HepG2 (cell line): ENCODE results near the gene SYS1. TPM values are rescaled to one million over a fixed set of nuclear protein-coding genes. Genes with fewer than 3 reads are reported as not detected.

Source experiments
- FOXK2 ChIP-seq: fragments of 450-650 bp; IDR thresholded peaks from 2 replicates; pipeline ENCODE4 v1.6.1; 2016
- KDM5B ChIP-seq: sonication (generic); formaldehyde crosslinking; IDR thresholded peaks from 2 replicates; pipeline ENCODE4 v1.4.0; 2020; ENCODE audit warnings: missing genetic modification reagents, mild to moderate bottlenecking, borderline replicate concordance
- LCORL ChIP-seq, 2 experiments: fragments of 450-650 bp in 1 of 2; sonication (generic) in 1 of 2; formaldehyde crosslinking in 1 of 2; IDR thresholded peaks; 2 replicates each; pipeline versions ENCODE4 v1.5.0 to v1.6.1; 2017 to 2020; ENCODE audit warnings: antibody characterized with exemption in 1 of 2, missing genetic modification reagents in 1 of 2
- MEF2D ChIP-seq: sonication (generic); formaldehyde crosslinking; IDR thresholded peaks from 2 replicates; pipeline ENCODE4 v1.5.1; 2020; ENCODE audit warnings: mild to moderate bottlenecking, missing genetic modification reagents
- PLSCR1 ChIP-seq: sonication (generic); formaldehyde crosslinking; IDR thresholded peaks from 2 replicates; pipeline ENCODE4 v1.5.0; 2020; ENCODE audit warnings: missing genetic modification reagents, mild to moderate bottlenecking, borderline replicate concordance
- RARG ChIP-seq: sonication (generic); formaldehyde crosslinking; IDR thresholded peaks from 2 replicates; pipeline ENCODE4 v1.4.0; 2020; ENCODE audit warnings: low read depth, mild to moderate bottlenecking, missing genetic modification reagents
- RXRB ChIP-seq: IDR thresholded peaks from 2 replicates; pipeline ENCODE4 v1.6.1; 2016; ENCODE audit warnings: borderline replicate concordance, missing genetic modification reagents, missing compliant biosample characterization
- TOE1 ChIP-seq: sonication (generic); formaldehyde crosslinking; IDR thresholded peaks from 2 replicates; pipeline ENCODE4 v1.4.0; 2020; ENCODE audit warnings: mild to moderate bottlenecking, missing genetic modification reagents
- ZBTB21 ChIP-seq: sonication (generic); formaldehyde crosslinking; IDR thresholded peaks from 2 replicates; pipeline ENCODE4 v1.4.0; 2020; ENCODE audit warnings: missing genetic modification reagents
- ZFP1 ChIP-seq: IDR thresholded peaks from 2 replicates; pipeline ENCODE4 v1.6.1; 2016
- ZKSCAN1 ChIP-seq: fragments of 150-350 bp; IDR thresholded peaks from 2 replicates; pipeline ENCODE4 v1.6.1; 2014; ENCODE audit warnings: low read length
- ZNF12 ChIP-seq: sonication (generic); formaldehyde crosslinking; IDR thresholded peaks from 2 replicates; pipeline ENCODE4 v1.5.0; 2020; ENCODE audit warnings: missing genetic modification reagents
- ZNF160 ChIP-seq: sonication (generic); formaldehyde crosslinking; IDR thresholded peaks from 2 replicates; pipeline ENCODE4 v1.8.0; 2022; ENCODE audit warnings: mild to moderate bottlenecking, inconsistent platforms, missing genetic modification reagents
- ZNF256 ChIP-seq: sonication (generic); formaldehyde crosslinking; conservative IDR thresholded peaks from 2 replicates; pipeline ENCODE4 v1.4.0; 2020; ENCODE audit warnings: missing genetic modification reagents
- ZNF281 ChIP-seq: sonication (generic); formaldehyde crosslinking; IDR thresholded peaks from 2 replicates; pipeline ENCODE4 v1.4.0; 2020; ENCODE audit warnings: missing genetic modification reagents, borderline replicate concordance
- ZNF337 ChIP-seq: sonication (generic); formaldehyde crosslinking; IDR thresholded peaks from 2 replicates; pipeline ENCODE4 v1.5.1; 2020; ENCODE audit warnings: missing genetic modification reagents, low read depth, mild to moderate bottlenecking, borderline replicate concordance
- ZNF556 ChIP-seq: sonication (generic); formaldehyde crosslinking; IDR thresholded peaks from 2 replicates; pipeline ENCODE4 v1.4.0; 2020; ENCODE audit warnings: mild to moderate bottlenecking, missing genetic modification reagents, borderline replicate concordance
- ZNF746 ChIP-seq: sonication (generic); formaldehyde crosslinking; IDR thresholded peaks from 2 replicates; pipeline ENCODE4 v1.8.0; 2022; ENCODE audit warnings: mild to moderate bottlenecking, missing genetic modification reagents
- ZSCAN5A ChIP-seq: sonication (generic); formaldehyde crosslinking; IDR thresholded peaks from 2 replicates; pipeline ENCODE4 v1.8.0; 2022; ENCODE audit warnings: mild to moderate bottlenecking, missing genetic modification reagents, borderline replicate concordance
- polyA plus RNA-seq, 8 experiments: library from polyadenylated mRNA; depleted of rRNA in 3 of 8; stranded (reverse) in 7 of 8; unstranded in 1 of 8; fragments of >200 nt; fragmentation: Illumina TruSeq in 4 of 8; extraction: Trizol in 4 of 8; gene quantifications; 2 replicates each; pipeline versions ENCODE4 v1.2.1 to v1.2.3, GENCODE V29; 2011 to 2016; ENCODE audit warnings: low read depth in 4 of 8, missing spikeins in 1 of 8, mixed read lengths in 1 of 8; ENCODE audit not compliant: insufficient read depth in 1 of 8
- total RNA-seq, 5 experiments: library from RNA; depleted of rRNA; stranded (reverse); fragments of >200 nt; fragmentation: Illumina TruSeq; extraction: Trizol; gene quantifications; 2 replicates each; pipeline ENCODE4 v1.2.3, GENCODE V29; 2016; ENCODE audit warnings: low read depth in 1 of 5

The SYS1 gene
- total and polyA plus RNA-seq, 2 of the 13 experiments (the other 11 are each of a cell fraction or from before 2014, with no cell fraction given) = 38.3 to 65.6 TPM

- TF ChIP-seq KDM5B (CRISPR knock-in tag) = peak; percentile 99; the same call in 1 of the 2 replicates
- peak; percentile 81 for TF ChIP-seq FOXK2
- TF ChIP-seq ZNF12 (CRISPR knock-in tag) = peak; percentile 38
- peak; percentile 94; the same call in 1 of the 2 replicates for TF ChIP-seq RARG (CRISPR knock-in tag)
- no peak for TF ChIP-seq LCORL (IDR thresholded peaks at IDR 0.05)
- peak; percentile 99 for TF ChIP-seq LCORL (CRISPR knock-in tag; IDR thresholded peaks at IDR 0.05)
- TF ChIP-seq ZSCAN5A (CRISPR knock-in tag) = peak; percentile 68; the same call in 1 of the 2 replicates
- peak; percentile 74 for TF ChIP-seq ZBTB21 (CRISPR knock-in tag)
- TF ChIP-seq PLSCR1 = no peak
- no peak for TF ChIP-seq TOE1 (CRISPR knock-in tag)
- peak; percentile 86 for TF ChIP-seq RXRB
- TF ChIP-seq ZFP1 (CRISPR knock-in tag) = peak; percentile 82
- TF ChIP-seq MEF2D (CRISPR knock-in tag) = peak; percentile 96
- TF ChIP-seq ZNF556 = peak; percentile 99
- TF ChIP-seq ZNF281 (CRISPR knock-in tag) = peak; percentile 66; the same call in 1 of the 2 replicates
- TF ChIP-seq ZNF746 (CRISPR knock-in tag) = peak; percentile 92
- peak; percentile 75 for TF ChIP-seq ZNF160 (CRISPR knock-in tag)
- TF ChIP-seq ZNF337 (CRISPR knock-in tag) = peak; percentile 87
- no peak; the same call in 1 of the 2 replicates for TF ChIP-seq ZKSCAN1
- 0 out of 2 replicates have a peak, but pooled peaks have one; percentile 49 for TF ChIP-seq ZNF256 (CRISPR knock-in tag)
Observed at GRCh38 chr20:45362804-45363610, at the start of gene SYS1 (continued).
